IMR-90 (cell line): ENCODE data around the gene RNF217.

ENCODE experiments used
- BHLHE40 ChIP-seq: fragments of 150-350 bp; IDR thresholded peaks from 2 replicates; pipeline ENCODE4 v1.6.1; 2016; ENCODE audit warnings: mild to moderate bottlenecking, low read depth, low read length
- CEBPB ChIP-seq: IDR thresholded peaks from 2 replicates; pipeline ENCODE4 v1.6.1; 2012; ENCODE audit warnings: low read depth, low read length, improper control_type of control experiment
- FOS ChIP-seq: fragments of 150-350 bp; IDR thresholded peaks from 2 replicates; pipeline ENCODE4 v1.6.1; 2016; ENCODE audit warnings: low read depth, low read length
- MAFK ChIP-seq: IDR thresholded peaks from 2 replicates; pipeline ENCODE4 v1.6.1; 2012; ENCODE audit warnings: low read depth, low read length, improper control_type of control experiment
- MAZ ChIP-seq: IDR thresholded peaks from 2 replicates; pipeline ENCODE4 v1.6.1; 2012; ENCODE audit warnings: low read depth, mild to moderate bottlenecking, low read length, improper control_type of control experiment, moderate library complexity, borderline replicate concordance
- MXI1 ChIP-seq: IDR thresholded peaks from 2 replicates; pipeline ENCODE4 v1.6.1; 2012; ENCODE audit warnings: low read depth, mild to moderate bottlenecking, low read length, moderate library complexity, borderline replicate concordance
- POLR2A ChIP-seq: IDR thresholded peaks from 2 replicates; pipeline ENCODE4 v1.6.1; 2012; ENCODE audit warnings: mild to moderate bottlenecking, low read depth, low read length
- RAD21 ChIP-seq: IDR thresholded peaks from 2 replicates; pipeline ENCODE4 v1.6.1; 2012; ENCODE audit warnings: low read length, improper control_type of control experiment
- RCOR1 ChIP-seq: IDR thresholded peaks from 2 replicates; pipeline ENCODE4 v1.6.1; 2012; ENCODE audit warnings: mild to moderate bottlenecking, low read length, improper control_type of control experiment; ENCODE audit not compliant: insufficient replicate concordance
- RFX5 ChIP-seq: IDR thresholded peaks from 2 replicates; pipeline ENCODE4 v1.8.0; 2012; ENCODE audit warnings: low read depth, mild to moderate bottlenecking, low read length, moderate library complexity
- TF ChIP-seq, protein P1 (sequence below): conservative IDR thresholded peaks from 2 replicates; pipeline ENCODE4 v1.5.1; 2012; ENCODE audit warnings: mild to moderate bottlenecking, low read depth, low read length, improper control_type of control experiment
- TF ChIP-seq, protein P2 (sequence below): fragments of 150-350 bp; IDR thresholded peaks from 2 replicates; pipeline ENCODE4 v1.6.1; 2016; ENCODE audit warnings: low read depth, mild to moderate bottlenecking, low read length, moderate library complexity, borderline replicate concordance
- TF ChIP-seq, protein P3 (sequence below): fragments of 150-350 bp; IDR thresholded peaks from 2 replicates; pipeline ENCODE4 v1.6.1; 2017; ENCODE audit warnings: mild to moderate bottlenecking, antibody characterized with exemption, low read length, low read depth

GRCh38 chr6:124913056-124913455 lies 49.2 kb upstream of the RNF217 start:
- TF ChIP-seq, protein P1, sequence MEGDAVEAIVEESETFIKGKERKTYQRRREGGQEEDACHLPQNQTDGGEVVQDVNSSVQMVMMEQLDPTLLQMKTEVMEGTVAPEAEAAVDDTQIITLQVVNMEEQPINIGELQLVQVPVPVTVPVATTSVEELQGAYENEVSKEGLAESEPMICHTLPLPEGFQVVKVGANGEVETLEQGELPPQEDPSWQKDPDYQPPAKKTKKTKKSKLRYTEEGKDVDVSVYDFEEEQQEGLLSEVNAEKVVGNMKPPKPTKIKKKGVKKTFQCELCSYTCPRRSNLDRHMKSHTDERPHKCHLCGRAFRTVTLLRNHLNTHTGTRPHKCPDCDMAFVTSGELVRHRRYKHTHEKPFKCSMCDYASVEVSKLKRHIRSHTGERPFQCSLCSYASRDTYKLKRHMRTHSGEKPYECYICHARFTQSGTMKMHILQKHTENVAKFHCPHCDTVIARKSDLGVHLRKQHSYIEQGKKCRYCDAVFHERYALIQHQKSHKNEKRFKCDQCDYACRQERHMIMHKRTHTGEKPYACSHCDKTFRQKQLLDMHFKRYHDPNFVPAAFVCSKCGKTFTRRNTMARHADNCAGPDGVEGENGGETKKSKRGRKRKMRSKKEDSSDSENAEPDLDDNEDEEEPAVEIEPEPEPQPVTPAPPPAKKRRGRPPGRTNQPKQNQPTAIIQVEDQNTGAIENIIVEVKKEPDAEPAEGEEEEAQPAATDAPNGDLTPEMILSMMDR, result no peak
- TF ChIP-seq MAZ, result no peak
- TF ChIP-seq BHLHE40, result no peak
- TF ChIP-seq POLR2A, result no peak
- TF ChIP-seq, protein P2, sequence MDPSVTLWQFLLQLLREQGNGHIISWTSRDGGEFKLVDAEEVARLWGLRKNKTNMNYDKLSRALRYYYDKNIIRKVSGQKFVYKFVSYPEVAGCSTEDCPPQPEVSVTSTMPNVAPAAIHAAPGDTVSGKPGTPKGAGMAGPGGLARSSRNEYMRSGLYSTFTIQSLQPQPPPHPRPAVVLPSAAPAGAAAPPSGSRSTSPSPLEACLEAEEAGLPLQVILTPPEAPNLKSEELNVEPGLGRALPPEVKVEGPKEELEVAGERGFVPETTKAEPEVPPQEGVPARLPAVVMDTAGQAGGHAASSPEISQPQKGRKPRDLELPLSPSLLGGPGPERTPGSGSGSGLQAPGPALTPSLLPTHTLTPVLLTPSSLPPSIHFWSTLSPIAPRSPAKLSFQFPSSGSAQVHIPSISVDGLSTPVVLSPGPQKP, result no peak
- TF ChIP-seq CEBPB, result no peak
- TF ChIP-seq RFX5, result no peak
- no peak for TF ChIP-seq RAD21
- no peak for TF ChIP-seq MXI1
- TF ChIP-seq MAFK, result no peak
- TF ChIP-seq RCOR1, result no peak
- TF ChIP-seq, protein P3, sequence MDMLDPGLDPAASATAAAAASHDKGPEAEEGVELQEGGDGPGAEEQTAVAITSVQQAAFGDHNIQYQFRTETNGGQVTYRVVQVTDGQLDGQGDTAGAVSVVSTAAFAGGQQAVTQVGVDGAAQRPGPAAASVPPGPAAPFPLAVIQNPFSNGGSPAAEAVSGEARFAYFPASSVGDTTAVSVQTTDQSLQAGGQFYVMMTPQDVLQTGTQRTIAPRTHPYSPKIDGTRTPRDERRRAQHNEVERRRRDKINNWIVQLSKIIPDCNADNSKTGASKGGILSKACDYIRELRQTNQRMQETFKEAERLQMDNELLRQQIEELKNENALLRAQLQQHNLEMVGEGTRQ, result no peak
- no peak for TF ChIP-seq FOS
